Stimulated activated CD4-positive, alpha-beta T cell treated with anti-CD3 and anti-CD28 coated beads, Interleukin-12 subunit alpha, Interleukin-12 subunit beta, amount 100 ng/mL, for 48 hours (primary cell): Measurements from ENCODE around the gene U2AF2.

ENCODE experiments used
- DNase-seq, 3 donors: peaks; one replicate each; pipeline ENCODE4 v3.0.0-alpha.2; 2020; ENCODE audit warnings: low read depth in 2 of 3, low spot score in 1 of 3

Gene U2AF2

DNA sequence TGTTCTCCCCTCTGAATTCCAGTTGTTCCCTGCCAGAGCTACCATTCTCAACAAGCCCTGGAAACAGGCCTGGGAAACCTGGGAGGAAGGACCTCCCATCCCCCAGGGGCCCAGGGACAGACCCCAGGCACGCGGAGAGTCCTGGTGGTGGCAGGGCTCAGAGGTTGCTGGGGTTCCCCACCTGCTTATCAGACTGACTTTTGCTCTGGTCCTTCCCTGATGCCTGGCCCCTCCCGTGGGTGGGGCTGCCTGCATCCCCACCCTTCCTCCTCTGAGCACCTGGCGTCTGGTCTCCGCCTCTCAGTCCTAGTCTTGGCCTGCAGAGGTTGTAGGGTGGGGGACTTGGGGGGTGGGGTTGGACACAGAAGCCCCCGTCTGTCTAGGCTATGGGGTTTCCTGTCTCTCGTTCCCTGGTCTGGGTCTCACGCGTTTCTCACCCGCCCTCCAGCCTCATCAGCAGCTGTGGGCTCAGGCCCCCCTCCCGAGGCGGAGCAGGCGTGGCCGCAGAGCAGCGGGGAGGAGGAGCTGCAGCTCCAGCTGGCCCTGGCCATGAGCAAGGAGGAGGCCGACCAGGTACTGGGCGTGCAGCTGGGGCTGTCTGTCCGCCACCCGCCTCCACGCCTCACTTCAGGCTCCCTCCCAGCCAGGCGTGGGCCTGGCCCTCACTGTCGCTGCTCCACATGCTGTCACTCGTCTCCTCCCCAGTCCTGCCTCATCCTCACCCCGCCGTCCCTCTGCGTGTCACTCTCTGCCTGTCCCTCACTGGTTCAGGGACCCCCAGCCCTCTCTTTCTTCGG is 33.8 kb downstream of the U2AF2 start:
- no peak for DNase-seq

DNA sequence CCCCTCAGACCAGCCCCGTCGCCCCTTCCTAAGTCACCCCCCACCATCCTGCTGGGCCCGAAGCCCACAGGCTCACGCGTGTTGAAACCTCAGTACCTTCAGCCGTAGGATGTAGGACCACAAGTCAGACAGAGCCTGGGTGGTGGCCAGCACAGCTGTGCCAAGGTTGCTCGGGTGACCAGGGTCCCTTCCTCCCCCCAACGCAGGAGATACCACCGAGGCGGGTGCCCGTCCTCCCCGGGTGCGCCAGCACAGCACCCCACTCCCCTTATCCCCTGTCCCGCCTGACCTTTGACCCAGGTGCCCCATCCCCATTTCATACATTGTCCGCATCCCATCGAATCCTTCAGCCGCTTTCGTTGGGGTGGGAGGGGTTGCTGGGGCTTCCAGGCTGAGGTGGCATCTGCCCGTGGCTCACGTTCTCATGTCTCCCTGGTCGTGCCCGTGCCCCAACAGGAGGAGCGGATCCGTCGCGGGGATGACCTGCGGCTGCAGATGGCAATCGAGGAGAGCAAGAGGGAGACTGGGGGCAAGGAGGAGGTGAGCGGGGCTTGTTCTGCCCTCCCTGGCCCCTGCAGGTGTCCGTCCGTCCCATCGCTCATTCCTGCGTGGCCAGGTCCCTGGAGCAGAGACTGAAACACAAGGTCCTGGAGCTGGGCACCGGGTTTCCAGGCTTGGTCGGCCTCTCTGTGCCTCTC is 34.7 kb downstream of the U2AF2 start:
- DNase-seq, result no peak

DNA sequence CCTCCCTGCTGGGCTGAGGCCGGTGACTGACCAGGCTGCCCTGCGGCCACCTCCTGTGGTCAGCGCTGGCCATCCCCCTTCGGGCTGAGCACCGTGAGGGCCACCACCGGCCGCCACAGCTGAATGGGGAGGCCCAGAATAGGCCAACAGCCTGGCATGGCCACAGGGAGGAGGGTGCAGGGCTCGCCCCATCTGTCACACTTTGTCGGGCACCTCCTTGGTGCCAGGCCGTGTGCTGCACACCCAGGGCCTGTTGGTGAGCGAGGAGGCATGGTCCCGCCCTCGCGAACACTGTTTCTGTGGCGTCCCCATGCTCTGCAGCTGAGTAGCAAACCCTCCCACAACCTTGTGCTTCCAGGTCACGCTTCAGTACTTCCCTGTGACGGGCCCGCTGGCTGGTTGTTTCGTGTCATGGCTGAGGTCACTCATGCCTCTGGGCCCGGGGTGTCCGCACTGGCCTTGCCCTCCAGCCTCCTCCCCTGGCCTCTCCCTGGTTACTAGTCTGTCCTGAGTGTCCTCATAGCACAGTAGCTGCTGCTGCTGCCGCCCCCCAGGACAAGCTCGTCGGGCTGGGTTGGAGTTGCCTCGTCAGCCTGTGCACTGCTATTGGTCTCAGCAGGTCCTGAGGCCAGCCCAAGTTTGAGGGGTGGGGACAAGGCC is 35.4 kb downstream of the U2AF2 start:
- no peak for DNase-seq

DNA sequence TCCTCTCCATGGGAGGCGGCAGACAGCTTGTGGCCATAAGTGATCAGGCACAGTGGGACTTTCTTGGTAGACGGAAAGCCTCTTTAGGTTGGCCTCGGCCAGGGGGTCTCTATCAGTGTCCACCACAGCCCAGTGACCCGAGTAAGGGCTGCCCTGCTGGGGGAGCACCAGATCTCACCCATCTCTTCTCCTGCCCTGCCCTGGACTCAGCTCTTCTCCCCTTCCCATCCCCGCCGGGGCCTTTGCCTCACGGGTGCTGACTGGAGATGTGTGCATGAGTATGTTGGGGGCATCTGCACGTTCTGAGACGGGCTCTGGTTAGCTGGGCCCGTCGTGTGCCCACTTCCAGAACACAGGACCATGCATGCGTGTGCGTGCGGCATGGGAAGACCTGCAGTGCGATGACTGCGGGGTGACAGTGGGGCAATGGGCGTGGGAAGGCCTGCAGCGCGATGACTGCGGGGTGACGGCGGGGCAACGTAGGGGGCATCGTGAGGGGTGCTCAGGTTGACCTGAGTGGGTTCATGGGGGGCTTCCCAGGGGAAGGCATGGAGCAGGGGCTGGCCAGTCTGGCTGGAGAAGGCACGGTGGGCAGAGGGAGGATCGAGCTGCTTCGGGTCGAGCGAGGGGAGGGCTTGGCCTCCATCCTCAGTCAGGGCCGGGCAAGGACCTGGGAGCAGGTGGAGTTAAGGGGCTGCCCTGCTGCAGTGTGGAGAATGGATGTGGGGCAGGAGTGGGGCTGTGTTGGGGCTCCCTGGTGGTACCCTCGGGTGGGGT is 36.1 kb downstream of the U2AF2 start:
- no peak for DNase-seq

DNA sequence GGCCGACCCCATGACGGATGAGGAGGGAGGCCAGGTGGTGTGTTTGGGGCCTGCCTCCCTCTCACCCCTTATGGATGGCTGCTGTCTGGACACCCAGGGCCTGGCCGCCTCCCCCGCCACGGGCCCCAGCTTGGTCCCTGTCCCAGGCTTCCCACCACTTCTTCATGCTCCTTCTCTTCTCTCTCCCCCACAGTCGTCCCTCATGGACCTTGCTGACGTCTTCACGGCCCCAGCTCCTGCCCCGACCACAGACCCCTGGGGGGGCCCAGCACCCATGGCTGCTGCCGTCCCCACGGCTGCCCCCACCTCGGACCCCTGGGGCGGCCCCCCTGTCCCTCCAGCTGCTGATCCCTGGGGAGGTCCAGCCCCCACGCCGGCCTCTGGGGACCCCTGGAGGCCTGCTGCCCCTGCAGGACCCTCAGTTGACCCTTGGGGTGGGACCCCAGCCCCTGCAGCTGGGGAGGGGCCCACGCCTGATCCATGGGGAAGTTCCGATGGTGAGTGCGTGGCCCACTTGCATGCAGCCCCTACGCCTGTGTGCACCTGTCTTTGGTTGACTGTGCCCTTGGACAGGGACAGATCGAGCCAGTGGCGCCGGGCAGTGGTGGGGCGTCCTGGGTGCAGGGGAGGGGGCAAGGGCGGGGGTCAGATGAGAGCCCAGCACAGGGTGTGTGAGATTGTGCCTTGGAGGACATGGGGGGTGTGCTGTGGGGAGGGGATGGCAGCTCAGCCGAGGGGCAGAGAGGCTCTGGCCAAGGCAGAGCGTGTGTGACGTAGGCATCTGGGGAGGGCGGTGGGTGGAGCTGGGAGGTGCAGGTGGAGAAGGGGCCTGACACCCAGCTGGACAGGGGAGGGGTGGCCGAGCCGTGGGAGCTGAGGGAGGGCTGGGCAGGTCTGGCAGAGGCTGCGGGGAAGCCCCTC is 37.0 kb downstream of the U2AF2 start:
- no peak for DNase-seq

DNA sequence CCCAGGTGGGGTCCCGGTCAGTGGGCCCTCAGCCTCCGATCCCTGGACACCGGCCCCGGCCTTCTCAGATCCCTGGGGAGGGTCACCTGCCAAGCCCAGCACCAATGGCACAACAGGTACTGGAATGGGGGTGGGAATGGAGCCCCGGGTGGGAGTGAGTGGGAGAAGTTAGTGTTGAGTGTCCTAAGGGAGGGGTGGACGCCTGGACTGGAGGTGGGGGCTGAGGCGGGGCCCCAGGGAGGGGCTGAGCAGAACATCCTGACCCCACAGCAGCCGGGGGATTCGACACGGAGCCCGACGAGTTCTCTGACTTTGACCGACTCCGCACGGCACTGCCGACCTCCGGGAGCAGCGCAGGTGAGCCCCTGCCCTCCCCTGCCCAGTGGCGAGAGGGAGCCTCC is 37.8 kb downstream of the U2AF2 start:
- DNase-seq, result no peak

DNA sequence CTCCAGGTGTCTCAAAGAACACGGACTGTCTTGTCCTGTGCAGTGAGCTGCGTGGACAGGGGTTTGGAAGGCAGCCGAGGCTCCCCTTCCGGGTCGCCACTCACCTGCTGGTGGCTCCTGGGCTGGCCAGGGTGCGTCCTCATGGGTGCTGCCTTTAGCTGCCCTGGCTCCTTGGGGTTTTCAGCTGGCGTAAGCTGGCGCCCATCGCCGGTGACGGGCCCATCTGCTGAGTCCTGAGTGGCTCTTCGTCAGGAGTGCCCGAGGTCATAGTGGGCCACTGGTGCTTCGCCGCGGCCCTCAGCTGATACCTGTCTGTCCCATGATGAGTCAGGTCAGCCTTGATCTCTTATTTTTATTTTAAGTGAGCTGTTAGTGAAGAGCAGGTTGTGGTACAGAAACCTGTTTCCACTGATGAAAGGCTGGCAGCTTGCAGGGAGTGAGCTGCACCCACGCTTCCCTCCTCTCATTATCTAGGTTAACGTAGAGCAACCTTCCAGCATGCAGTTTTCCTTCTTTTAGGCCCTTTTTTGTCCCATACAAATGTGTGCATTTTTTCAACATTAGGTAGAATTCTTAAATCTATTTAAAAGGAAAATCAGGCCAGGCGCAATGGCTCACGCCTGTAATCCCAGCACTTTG is 38.6 kb downstream of the U2AF2 start:
- DNase-seq, result no peak

DNA sequence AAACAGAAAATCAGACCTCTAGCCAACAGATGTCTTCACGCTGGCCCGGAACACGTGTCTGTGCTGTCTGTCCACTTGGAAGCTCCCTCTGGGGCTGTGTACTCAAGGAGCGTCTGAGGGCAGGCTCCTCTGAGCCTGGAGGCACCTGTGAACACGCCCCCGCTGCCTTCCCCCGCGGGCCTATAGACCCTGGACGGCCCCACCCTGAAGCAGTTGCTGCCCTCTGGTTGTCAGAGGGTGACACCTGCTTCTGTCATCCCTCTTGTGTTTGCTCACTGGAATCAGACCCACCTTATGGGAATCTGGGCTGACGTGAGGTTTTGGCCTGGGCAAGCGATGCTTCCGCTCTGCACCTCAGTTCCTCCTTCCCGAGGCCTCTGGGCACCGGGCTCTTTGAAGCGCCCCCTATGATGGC is 39.4 kb downstream of the U2AF2 start:
- DNase-seq, result no peak

DNA sequence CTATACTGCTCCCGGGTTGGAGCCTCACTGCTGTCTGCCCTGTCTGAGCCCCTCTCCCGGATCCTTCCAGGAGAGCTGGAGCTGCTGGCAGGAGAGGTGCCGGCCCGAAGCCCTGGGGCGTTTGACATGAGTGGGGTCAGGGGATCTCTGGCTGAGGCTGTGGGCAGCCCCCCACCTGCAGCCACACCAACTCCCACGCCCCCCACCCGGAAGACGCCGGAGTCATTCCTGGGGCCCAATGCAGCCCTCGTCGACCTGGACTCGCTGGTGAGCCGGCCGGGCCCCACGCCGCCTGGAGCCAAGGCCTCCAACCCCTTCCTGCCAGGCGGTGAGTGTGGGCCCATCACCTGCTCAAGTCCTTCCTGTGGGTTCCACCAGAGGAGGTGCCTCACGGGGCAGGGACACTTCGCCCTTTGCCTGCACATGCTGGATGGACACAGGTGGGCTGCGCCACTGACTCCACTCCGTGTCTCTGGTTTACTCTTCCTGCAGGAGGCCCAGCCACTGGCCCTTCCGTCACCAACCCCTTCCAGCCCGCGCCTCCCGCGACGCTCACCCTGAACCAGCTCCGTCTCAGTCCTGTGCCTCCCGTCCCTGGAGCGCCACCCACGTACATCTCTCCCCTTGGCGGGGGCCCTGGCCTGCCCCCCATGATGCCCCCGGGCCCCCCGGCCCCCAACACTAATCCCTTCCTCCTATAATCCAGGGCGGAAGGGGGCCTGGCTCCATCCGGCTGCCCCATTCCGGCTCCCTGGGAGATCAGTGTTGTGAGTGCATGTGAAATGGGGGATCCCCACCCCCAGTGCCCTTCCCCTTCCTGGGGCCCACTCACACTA is 40.0 kb downstream of the U2AF2 start:
- DNase-seq, result no peak

DNA sequence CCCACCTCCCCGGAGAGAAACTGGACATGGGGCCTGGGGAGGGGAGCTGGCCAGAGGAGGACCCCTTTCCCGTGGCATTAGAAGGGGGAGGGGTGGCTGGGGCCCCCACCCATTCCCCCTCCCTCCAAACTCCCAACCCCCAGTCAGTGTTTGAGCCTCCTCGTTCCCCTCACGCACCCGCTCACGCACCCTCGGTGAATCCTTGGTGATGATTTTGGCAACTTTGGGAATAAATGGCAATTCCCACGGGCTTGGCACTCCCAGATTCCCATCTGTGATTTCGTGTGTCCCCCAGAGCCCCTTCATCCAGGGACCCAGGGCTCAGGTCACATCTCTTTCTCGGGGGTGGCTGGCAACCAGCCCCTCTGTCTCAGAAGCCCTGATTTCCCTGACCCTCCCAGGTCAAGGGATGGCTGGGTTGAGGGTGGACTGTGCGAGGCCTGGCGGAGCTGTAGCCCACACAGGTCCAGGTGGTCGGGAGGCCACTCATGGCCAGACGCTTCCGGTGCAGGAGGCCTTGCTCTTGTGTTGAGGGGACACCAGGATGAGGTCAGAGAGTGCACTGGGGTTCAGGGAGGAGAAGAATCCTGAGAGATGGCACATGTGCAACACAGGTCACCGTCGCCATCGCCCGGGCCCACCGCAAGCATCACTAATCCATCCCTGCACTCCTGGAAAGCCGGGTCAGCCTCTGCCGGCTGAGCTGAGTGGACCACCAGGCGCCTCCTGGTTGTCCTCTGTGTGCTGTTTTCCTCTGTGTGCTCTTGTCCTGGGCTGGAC is 40.9 kb downstream of the U2AF2 start:
- no peak for DNase-seq

DNA sequence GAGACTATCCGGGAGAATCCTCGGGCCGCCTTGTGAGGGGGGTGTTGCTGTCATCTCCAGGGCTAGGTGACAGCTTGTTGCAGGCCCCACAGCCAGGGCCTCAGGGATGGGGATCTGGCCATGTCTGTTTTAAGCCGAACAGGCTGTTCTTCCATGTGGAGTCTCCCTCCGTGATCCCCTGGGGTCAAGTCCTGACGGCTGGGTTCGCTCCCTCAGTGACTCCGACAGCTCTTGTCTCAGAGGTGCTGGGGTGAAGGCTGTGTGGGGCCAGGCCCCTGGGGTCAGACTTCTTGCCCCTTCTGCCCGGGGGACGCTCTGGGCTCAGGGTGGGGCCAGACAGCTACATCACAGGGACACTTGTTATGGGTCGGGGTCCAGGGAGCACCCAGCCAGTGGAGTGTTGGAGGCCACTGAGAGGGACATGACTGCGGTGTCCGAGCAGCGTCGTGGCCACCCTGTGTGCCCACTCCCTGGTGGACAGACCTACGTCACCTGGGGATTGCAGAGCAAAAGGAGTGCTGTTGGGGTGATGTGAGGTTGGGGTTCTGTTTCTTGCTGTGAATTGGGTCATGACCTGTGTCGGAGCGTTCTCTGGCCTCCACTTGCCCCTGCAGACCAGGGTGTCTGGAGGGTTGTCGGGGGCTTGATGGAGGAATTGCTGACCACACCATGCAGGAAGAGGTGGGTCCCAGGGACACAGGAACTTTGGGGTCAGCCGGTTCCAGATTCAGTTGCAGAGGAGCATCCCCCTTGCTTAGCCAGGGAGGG is 41.6 kb downstream of the U2AF2 start:
- DNase-seq, result no peak

DNA sequence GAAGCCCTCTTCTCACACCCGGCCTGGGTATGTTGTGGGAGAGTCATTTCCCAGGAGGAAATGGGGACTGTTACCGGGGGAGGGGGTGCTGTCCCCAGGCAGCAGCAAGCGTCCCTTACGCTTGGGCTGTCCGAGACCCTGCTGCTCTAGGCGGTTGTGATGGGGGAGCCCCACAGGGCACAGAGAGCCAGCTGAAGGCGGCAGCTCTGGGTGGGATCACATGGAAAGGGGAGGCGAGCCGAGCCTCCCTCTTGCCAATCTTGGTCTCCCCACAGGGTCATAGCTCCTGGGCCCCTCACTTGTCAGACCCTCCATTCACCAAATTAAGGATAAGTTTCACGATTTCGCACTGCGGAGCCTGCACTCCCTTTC is 42.2 kb downstream of the U2AF2 start:
- DNase-seq, result no peak

DNA sequence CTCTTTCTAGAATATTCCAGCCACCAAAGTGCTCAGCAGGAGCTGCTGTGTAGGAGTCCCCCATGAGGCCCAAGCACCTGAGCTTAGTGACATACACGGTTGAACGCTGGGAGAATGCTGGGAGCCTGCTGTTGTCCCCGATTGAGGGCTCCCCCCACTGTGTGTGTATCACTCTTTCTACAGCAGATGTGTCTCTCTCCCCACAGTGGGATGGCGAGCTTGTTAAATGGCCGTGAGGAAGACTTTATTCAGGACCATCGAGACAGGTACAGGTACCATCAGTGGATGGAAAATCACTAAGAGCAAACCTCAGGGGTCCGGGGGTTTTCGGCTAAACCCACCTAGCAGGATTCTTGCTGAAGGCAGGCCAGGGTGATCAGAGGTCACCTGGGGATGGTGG is 42.9 kb downstream of the U2AF2 start:
- DNase-seq, result no peak

DNA sequence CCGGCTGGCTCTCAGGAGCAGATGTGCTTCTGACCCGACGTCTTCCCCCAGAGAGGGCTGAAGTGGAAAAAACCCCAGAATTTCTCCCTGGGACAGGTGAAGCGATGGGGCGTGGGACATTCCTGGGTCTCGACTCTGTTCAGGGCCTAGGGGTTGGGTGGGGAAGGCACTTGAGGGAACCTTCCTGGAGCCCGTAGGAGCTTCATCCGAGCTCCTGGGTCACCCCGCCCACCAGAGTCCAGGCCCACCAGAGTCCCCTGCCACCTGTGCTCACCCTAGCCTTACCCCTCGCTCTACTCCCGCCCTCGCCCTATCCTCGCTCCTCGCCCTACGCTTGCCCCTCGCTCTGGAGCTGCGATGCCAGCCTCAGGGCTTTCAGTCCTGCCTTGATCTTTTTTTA is 43.4 kb downstream of the U2AF2 start:
- no peak for DNase-seq

DNA sequence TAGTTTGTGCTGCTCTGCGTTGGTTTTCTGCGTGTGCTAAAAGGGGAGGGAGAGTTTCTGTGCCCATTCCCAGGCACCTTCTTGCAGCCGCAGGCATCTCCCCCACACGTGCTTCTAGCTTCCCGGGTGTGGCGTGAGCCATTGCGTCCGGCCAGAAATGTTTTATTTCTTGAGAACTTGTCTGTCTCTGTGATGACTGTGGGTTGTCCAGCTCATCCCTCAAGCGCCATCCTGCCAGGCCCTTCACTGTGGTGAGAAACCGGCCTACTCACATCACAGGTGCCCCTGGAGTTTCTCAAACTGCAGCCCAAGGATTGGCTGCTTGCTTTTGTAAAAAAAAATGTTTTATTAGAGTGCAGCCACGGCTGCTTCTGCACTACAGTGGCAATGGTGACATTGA is 44.4 kb downstream of the U2AF2 start:
- DNase-seq, result no peak

DNA sequence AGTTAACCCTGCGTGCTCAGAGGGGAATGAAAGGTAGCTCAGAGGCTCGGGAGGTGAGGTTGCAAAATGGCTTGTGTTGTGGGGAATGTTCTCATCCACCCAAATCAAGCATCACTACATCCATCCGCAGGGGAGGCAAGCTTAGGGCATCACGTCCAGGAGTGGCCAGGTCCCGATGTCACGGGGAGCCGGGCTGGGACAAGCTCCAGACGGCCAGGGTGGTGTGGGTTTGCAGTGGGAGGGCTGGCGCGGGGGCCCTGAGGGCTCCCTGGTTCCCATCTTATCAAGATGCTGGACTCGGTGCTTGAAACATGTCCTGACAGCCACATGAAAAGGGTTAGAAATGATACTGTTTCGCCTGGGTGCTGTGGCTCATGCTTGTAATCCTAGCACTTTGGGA is 46.0 kb downstream of the U2AF2 start:
- no peak for DNase-seq

DNA sequence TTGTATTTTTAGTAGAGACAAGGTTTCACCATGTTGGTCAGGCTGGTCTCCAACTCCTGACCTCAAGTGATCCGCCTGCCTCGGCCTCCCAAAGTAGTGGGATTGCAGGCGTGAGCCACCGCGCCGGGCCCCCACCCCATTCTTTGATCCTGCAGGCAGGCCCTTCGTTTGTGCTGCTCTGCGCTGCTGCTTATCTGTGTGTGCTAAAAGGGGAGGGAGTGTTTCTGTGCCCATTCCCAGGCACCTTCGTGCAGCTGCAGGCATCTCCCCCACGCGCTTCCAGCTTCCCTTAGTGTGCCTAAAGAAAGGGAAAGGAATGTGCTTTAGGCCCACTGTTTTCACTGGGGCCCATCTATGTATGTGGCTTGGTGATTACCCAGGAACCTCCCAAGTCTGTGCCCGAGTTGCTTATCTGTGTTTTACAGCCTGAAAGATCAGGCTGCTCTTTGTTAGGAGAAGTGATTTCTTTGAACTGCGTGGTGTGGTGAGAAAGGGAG is 47.3 kb downstream of the U2AF2 start:
- DNase-seq, result no peak
